Tibial artery (tissue), 4 donors: ENCODE data around the gene TPD52L2.

ENCODE experiments used
- DNase-seq, 2 donors: peaks; one replicate each; pipeline ENCODE4 v3.0.0-alpha.2; 2019
- H3K27ac ChIP-seq, 2 donors: fragments of 200-600 bp; sonication (generic) in 1 of 2; 1 replicate in 1 of 2; 2 replicates in 1 of 2; pipeline ENCODE4 v1.5.1; 2018 to 2019; ENCODE audit warnings: mild to moderate bottlenecking in 1 of 2
- H3K27me3 ChIP-seq, 2 donors: fragments of 200-600 bp; sonication (generic) in 1 of 2; one replicate each; pipeline versions ENCODE4 v1.5.1 to v1.6.0; 2016 to 2019
- H3K36me3 ChIP-seq, 3 donors: fragments of 200-600 bp; sonication (generic) in 2 of 3; one replicate each; pipeline ENCODE4 v1.5.1; 2016 to 2019; ENCODE audit warnings: mild to moderate bottlenecking in 2 of 3
- H3K4me1 ChIP-seq, 4 donors: fragments of 200-600 bp; sonication (generic) in 2 of 4; 1 replicate in 3 of 4; 2 replicates in 1 of 4; pipeline ENCODE4 v1.5.1; 2016 to 2019
- H3K4me3 ChIP-seq, 2 donors: fragments of 200-600 bp; sonication (generic) in 1 of 2; 1 replicate in 1 of 2; 2 replicates in 1 of 2; pipeline ENCODE4 v1.5.1; 2018 to 2019; ENCODE audit warnings: mild to moderate bottlenecking in 2 of 2
- H3K9me3 ChIP-seq, 3 donors: fragments of 200-600 bp; sonication (generic) in 1 of 3; one replicate each; pipeline ENCODE4 v1.5.1; 2016 to 2019
- intact Hi-C: fragments of 100-400 bp; cut with DNase I; formaldehyde crosslinking; loops from one replicate; pipeline ENCODE4 v1.15.0; 2023; ENCODE audit warnings: low total_unique reads
- TF ChIP-seq, protein P1 (sequence below), 2 experiments: fragments of 200-600 bp in 1 of 2; fragments of 450-650 bp in 1 of 2; IDR thresholded peaks; one replicate each; pipeline ENCODE4 v1.5.1; 2017 to 2019; ENCODE audit warnings: antibody characterized with exemption in 2 of 2, mild to moderate bottlenecking in 1 of 2, moderate library complexity in 1 of 2

Gene TPD52L2

DNA sequence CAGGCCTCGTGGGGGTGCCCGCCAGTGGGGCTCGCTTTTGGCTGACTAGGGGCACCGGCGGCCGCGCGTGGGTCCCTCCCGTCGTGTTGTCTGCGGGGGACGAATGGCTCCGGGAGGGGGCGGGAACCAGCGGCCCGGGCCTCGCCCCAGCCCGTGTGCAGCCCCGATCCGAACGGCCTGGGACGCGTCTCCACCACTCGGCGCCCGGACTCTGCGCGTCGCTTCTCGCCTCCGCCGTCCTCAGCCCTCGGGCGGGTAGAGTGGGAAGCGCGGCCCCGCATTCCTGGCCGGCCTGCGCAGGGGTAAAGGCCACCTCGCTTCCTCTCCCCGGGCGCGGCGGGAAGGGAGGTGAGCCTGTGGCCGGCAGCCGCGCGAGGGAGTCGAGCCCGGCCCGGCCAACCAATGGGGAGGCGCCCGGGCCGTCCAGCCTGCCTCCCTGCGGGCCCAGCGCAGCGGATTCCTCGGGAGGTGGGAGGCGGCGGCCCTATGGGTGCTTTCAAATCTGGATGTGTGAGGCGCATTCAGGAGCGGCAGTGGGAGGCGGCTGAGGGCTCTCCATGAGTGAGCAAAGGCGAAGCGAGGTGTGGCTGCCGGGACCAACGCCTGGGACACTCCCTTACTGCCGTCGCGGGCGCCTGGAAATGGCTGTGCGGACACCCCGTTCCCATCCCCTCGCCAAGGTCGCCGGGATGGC lies 32.9 kb upstream of the TPD52L2 start:
- H3K27me3 ChIP-seq = peaks cover 0 to 36% of the 10 kb centered on the region in 2 donors
- no peak for DNase-seq
- intact Hi-C loops = no loop called here

DNA sequence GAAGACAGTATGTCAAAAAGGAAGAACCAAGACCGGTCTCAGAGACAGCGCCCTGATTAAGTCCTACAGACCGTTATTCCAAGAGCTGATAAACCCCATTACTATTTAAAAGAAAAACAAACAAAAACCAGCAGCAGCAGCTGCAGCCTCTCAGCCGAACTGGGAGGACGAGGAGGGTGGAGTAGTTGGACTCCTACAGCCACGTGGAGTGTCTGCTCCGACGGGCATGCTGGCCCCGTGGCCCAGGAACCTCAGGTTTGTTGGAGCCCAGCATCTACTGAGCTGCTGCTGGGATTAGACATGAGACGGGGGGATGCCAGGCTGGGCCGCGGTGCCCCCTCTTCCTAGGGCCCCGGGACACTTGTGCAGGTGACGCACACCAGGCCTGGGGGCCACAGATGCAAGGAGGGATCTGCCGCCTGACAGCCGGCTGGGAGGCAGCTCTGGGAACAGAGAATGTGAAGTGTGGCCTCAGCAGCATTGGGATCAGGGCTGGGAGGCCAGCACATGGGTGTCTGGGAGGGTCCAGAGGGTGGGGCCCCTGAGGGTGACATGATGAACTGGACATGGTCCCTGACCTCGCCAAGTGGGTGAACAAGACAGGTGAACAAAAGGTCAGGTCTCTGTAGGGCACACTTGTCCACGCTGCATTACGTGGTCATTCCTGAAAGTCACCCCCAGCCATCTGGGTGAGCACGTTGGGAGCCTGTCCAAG lies 31.1 kb upstream of the TPD52L2 start:
- no peak for DNase-seq
- H3K27ac ChIP-seq = peak overlapping the region in 1 of 2 donors; percentile 55
- TF ChIP-seq, protein P1, sequence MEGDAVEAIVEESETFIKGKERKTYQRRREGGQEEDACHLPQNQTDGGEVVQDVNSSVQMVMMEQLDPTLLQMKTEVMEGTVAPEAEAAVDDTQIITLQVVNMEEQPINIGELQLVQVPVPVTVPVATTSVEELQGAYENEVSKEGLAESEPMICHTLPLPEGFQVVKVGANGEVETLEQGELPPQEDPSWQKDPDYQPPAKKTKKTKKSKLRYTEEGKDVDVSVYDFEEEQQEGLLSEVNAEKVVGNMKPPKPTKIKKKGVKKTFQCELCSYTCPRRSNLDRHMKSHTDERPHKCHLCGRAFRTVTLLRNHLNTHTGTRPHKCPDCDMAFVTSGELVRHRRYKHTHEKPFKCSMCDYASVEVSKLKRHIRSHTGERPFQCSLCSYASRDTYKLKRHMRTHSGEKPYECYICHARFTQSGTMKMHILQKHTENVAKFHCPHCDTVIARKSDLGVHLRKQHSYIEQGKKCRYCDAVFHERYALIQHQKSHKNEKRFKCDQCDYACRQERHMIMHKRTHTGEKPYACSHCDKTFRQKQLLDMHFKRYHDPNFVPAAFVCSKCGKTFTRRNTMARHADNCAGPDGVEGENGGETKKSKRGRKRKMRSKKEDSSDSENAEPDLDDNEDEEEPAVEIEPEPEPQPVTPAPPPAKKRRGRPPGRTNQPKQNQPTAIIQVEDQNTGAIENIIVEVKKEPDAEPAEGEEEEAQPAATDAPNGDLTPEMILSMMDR (IDR thresholded peaks at IDR 0.05) = no peak
- intact Hi-C loops = no loop called here
- H3K4me1 ChIP-seq = peaks cover 0 to 41% (median 30%) of the 10 kb centered on the region in 4 donors
- no peak overlapping the region for H3K4me3 ChIP-seq
- H3K9me3 ChIP-seq = no peaks in the 10 kb centered on the region
- peaks cover 0 to 21% of the 10 kb centered on the region in 2 donors for H3K27me3 ChIP-seq
- no peaks in the 10 kb centered on the region for H3K36me3 ChIP-seq

More for the DNA sequence above, 32.9 kb upstream of the TPD52L2 start:
- H3K4me3 ChIP-seq = peak overlapping the region; percentile 52 to 56
- no peaks in the 10 kb centered on the region for H3K9me3 ChIP-seq
- TF ChIP-seq, protein P1 (IDR thresholded peaks at IDR 0.05) = no peak
- H3K36me3 ChIP-seq = no peaks in the 10 kb centered on the region
- H3K27ac ChIP-seq = peak overlapping the region in 1 of 2 donors; percentile 20
- H3K4me1 ChIP-seq = peaks cover 0 to 41% (median 30%) of the 10 kb centered on the region in 4 donors

DNA sequence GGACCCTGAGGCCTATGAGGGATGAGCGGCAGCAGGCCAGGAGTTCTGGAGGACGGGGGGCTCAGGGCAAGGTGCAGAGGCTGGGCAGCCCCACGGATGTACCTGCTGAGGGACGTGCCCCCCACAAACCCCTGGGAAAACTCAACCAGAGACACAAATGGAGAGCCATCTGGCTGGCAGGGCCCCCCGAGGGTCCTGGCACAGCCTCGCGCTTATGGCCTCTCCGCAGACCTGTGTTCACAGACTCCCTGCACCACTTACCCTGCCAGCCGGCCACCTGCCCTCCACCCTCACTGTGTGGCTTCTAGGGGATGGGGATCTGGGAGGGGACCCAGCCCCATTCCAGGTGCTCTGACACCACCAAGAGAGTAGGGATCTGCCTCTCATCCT lies 30.6 kb upstream of the TPD52L2 start:
- TF ChIP-seq, protein P1 (IDR thresholded peaks at IDR 0.05) = no peak
- intact Hi-C loops = no loop called here
- Histone ChIP-seq H3K4me1 (peaks cover 0 to 37% (median 28%) of the 10 kb centered on the region in 4 donors), H3K27ac (peak overlapping the region in 1 of 2 donors; percentile 55), H3K9me3 (no peaks in the 10 kb centered on the region), H3K36me3 (no peaks in the 10 kb centered on the region), H3K27me3 (peaks cover 0 to 16% of the 10 kb centered on the region in 2 donors), H3K4me3 (no peak overlapping the region)
- DNase-seq = no peak

DNA sequence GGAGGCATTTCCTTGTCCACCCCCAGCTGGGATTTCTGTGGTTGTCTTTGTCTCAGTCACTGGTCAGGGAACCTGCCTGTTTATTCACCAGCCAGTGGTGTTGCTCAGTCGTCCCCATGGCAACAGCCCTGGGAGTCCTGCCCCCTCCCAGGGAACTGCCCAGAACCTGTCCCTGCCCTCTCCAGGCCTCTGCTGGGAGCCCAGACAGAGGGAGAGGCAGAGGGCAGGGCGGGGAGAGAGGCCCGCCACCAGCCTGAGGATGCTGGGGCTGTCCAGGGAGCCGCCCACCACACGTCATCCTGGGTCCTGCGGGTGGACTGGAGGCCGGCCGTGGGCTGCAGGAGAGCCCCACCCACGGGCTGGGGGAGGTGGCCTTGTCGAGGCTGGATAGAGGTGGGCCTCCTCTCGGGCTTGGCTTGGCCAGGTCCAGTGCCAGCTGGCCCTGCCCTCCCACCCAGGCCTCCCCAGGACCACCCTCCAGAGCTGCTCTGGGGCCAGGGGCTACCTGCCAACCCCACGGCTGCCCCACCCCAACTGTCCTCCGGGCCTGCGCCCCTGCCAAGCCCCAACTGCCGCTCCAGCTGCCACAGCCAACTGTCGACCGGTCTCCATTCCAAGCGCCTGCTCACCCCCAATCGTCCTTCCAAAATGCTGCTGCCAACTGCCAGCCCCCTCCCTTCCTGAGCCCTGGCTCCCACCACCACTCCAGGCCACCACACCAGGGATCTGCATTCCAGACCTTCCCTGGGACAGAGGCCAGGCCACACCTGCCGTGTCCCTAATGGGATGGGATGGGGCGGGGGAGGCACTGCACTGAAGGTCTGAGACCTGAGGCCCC lies 29.8 kb upstream of the TPD52L2 start:
- TF ChIP-seq, protein P1 (IDR thresholded peaks at IDR 0.05) = no peak
- H3K27ac ChIP-seq = peak overlapping the region; percentile 36 to 55
- H3K4me1 ChIP-seq = peaks cover 0 to 32% (median 21%) of the 10 kb centered on the region in 4 donors
- no peaks in the 10 kb centered on the region for H3K36me3 ChIP-seq
- peaks cover 0 to 9% of the 10 kb centered on the region in 2 donors for H3K27me3 ChIP-seq
- intact Hi-C loops = no loop called here
- DNase-seq = peak; percentile 91 to 93
- no peaks in the 10 kb centered on the region for H3K9me3 ChIP-seq
- H3K4me3 ChIP-seq = no peak overlapping the region
